Bronchial epithelial cell (primary cell): Measurements from ENCODE around the gene SEC14L6. TPM values are rescaled to one million over a fixed set of nuclear protein-coding genes. Genes with fewer than 3 reads are reported as not detected.
A peak's percentile ranks its signal among the peaks of the same experiment; 100 is the strongest.
"Not testable (repeated sequence)": the region's sequence is repeated elsewhere in the genome, so short reads cannot be mapped to it uniquely, and the experiment has no call there.

Experiments
- DNase-seq: peaks from one replicate; pipeline ENCODE4 v3.0.0-alpha.2; 2010; ENCODE audit warnings: low read depth
- FAIRE-seq: peaks from 2 replicates; lab custom pipeline; 2011; peaks lifted over from hg19 to GRCh38; lab: Jason Lieb, UNC
- H3K27me3 ChIP-seq: 2 replicates; pipeline ENCODE4 v1.5.1; 2011; ENCODE audit warnings: low read length; ENCODE audit not compliant: control insufficient read depth, insufficient read depth
- H3K36me3 ChIP-seq: 2 replicates; pipeline ENCODE4 v1.5.1; 2011; ENCODE audit warnings: low read length; ENCODE audit not compliant: control insufficient read depth, insufficient read depth
- H3K4me3 ChIP-seq: 2 replicates; pipeline ENCODE4 v1.5.1; 2011; ENCODE audit warnings: mild to moderate bottlenecking, low read depth, low read length, control low read depth
- total RNA-seq: library from RNA; depleted of rRNA; stranded (reverse); fragments of >200 nt; gene quantifications from 2 replicates; pipeline ENCODE4 v1.2.1, GENCODE V29; 2014
- TF ChIP-seq, protein P1 (sequence below): IDR thresholded peaks from 2 replicates; pipeline ENCODE4 v1.5.1; 2011; ENCODE audit warnings: mild to moderate bottlenecking, moderate library complexity, low read length, control low read depth, inconsistent platforms; ENCODE audit not compliant: insufficient read depth, severe bottlenecking

Gene SEC14L6
- total RNA-seq, 1 donor from 2014 or later: not detected

DNA sequence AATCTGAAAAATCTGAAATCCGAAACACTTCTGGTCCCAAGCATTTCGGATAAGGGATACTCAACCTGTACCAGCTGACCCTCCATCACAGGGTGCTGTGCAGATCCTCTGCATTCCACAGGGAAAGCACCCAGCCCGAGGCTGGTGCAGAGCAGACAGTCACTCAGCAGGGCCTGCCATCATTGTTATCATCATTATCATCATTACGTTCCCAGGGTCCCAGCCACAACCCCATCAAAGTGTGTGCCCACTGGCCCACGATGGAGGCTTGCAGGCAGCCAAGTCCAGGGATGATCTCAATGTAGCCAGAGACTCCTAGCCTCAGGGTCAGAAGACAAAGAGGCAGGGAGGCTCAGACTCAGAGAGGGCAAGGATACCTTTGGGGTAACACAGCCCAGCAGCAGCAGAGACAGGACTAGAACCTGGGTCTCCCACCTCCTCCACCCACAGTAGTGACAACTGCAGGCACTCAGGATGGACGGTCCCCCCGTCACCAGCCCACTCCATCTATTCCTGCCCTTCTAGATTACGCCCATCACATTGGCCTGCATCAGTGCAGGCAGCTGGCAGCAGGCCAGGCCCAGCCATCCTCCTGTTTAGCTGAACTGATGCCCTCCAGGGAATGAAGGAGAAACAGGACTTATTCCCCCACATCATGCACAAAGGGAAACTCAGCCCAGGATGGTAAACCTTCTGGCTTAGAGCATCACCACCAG is 17.7 kb upstream of the SEC14L6 start:
- Histone ChIP-seq H3K36me3 (no peaks in the 10 kb centered on the region), H3K27me3 (no peaks in the 10 kb centered on the region), H3K4me3 (no peak overlapping the region)
- DNase-seq (no peak), FAIRE-seq (no peak)
- TF ChIP-seq, protein P1, sequence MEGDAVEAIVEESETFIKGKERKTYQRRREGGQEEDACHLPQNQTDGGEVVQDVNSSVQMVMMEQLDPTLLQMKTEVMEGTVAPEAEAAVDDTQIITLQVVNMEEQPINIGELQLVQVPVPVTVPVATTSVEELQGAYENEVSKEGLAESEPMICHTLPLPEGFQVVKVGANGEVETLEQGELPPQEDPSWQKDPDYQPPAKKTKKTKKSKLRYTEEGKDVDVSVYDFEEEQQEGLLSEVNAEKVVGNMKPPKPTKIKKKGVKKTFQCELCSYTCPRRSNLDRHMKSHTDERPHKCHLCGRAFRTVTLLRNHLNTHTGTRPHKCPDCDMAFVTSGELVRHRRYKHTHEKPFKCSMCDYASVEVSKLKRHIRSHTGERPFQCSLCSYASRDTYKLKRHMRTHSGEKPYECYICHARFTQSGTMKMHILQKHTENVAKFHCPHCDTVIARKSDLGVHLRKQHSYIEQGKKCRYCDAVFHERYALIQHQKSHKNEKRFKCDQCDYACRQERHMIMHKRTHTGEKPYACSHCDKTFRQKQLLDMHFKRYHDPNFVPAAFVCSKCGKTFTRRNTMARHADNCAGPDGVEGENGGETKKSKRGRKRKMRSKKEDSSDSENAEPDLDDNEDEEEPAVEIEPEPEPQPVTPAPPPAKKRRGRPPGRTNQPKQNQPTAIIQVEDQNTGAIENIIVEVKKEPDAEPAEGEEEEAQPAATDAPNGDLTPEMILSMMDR: no peak

DNA sequence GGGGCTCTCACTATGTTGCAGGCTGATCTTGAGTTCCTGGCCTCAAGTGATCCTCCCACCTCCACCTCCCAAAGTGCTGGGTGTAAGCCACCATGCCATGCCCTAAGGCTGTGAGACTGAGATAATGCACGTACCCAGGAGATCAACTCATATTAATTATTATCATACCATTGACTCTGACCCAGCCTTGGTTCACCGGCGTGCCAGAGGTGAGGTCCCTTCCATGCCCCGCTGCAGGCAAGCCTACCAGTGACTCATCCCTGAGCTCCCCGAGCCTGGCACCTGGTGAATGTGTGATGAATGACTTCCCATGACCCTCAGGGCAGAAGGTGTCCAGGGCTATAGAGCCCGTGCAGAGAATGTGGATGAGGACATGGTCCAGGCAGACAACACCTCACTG is 15.8 kb upstream of the SEC14L6 start:
- no peak for FAIRE-seq
- TF ChIP-seq, protein P1: no peak
- H3K27me3 ChIP-seq: no peaks in the 10 kb centered on the region
- H3K4me3 ChIP-seq: no peak overlapping the region
- DNase-seq: peak; percentile 7
- H3K36me3 ChIP-seq: no peaks in the 10 kb centered on the region

DNA sequence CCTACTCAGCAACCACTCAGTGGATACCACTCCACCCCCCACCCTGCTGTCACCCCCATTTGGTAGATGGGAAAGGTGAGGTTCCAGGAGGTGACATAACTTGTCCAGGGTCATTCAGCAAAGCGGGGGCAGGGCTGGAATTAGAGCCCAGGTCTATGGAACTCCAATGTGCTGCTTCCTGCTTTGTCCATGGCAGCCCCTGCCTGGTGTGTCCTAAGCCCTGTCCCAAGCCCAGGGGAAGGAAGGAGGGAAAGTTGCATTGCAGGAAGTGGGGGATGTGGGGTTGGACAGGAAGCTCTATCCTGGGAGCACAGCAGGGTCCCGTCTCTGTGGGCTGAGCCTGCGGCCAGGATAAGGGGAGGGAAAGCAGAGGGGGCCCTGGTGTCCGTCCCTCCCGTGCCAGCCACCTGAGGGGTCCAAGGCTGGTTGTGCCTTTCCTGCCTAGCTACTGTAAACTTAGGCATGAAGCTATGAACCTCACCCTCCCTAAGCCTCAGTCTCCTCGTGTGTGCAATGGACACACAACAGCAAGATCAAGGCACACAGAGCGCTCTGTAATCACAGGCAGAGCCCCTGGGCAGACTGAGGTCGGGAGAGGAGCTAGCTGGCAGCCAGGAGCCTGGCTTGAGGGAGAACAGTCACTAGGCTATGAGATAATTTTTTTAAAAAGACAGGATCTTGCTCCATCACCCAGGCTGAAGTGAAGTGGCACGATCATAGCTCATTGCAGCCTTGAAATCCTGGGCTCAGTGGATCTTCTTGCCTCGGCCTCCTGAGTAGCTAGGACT is 15.1 kb upstream of the SEC14L6 start:
- TF ChIP-seq, protein P1: no peak
- DNase-seq (no peak), FAIRE-seq (no peak)
- H3K36me3 ChIP-seq: no peaks in the 10 kb centered on the region
- H3K27me3 ChIP-seq: no peaks in the 10 kb centered on the region
- no peak overlapping the region for H3K4me3 ChIP-seq

DNA sequence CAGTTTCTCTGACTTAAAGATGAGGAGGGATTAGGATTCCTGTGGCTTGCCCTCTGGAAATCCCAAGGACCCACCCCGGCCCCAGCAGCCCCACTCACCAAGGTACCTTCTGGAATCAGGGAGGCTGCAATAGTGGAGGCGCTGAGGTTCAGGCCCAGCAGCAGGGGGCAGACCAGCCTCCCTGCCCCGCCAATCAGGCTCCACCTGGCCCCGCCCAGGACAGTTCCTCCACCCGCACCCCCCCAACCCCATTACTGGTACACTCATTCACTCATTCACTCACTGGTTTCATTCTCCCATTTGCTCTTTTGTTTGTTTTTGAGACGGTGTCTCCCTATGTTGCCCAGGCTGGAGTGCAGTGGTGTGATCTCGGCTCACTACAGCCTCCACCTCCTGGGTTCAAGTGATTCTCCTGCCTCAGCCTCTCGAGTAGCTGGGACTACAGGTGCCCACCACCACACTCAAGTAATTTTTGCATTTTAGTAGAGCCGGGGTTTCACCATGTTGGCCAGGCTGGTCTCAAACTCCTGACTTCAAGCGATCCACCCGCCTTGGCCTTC is 14.2 kb upstream of the SEC14L6 start:
- not testable (repeated sequence) for FAIRE-seq, H3K27me3 ChIP-seq, DNase-seq, H3K4me3 ChIP-seq, H3K36me3 ChIP-seq

DNA sequence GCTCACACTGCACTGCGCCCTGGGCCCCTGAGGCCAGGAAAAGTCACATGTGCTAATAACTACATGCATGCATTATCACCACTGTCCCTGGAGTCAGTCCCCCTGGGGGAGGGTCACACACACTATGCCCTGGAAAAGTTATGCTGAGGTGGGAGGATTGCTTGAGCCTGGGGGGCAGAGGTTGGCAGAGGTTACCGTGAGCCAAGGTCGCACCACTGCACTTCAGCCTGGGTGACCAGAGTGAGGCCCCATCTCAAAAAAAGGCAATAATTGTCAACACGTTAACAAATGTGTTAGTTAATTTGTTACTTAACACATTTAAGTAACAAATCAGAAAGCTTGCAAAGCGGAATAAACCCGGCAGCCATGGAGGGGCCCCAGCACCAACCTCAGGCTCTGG is 13.3 kb upstream of the SEC14L6 start:
- H3K27me3 ChIP-seq: no peaks in the 10 kb centered on the region
- H3K36me3 ChIP-seq: no peaks in the 10 kb centered on the region
- no peak overlapping the region for H3K4me3 ChIP-seq
- DNase-seq: no peak
- TF ChIP-seq, protein P1: no peak
- no peak for FAIRE-seq

DNA sequence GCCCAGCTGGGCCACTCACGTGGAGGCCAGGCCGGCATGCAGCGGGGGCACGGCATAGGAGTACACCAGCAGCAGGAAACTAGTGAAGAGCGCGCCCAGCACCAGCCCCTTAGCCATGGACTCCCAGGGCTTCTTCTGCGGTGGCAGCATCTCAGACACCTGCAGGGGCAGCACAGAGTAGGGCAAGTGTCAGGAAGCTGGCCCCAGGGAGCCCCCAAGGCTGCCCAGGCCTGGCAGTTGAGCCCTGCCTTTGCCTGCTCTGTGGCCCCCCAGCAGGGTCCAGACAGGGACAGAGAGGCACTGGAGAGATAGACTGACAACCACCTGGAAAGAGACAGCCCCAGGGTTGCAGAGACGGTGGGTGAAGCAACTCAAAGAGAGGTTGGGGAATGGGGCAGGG is 10.7 kb upstream of the SEC14L6 start:
- H3K4me3 ChIP-seq: no peak overlapping the region
- DNase-seq (no peak), FAIRE-seq (no peak)
- TF ChIP-seq, protein P1: no peak
- no peaks in the 10 kb centered on the region for H3K36me3 ChIP-seq
- H3K27me3 ChIP-seq: no peaks in the 10 kb centered on the region
